Kidney tubule cell (primary cell): ENCODE results near the gene SYN1.

Source experiments
- DNase-seq: peaks from one replicate; pipeline ENCODE4 v3.0.0-alpha.2; 2018; ENCODE audit warnings: low spot score

SYN1 gene

DNA sequence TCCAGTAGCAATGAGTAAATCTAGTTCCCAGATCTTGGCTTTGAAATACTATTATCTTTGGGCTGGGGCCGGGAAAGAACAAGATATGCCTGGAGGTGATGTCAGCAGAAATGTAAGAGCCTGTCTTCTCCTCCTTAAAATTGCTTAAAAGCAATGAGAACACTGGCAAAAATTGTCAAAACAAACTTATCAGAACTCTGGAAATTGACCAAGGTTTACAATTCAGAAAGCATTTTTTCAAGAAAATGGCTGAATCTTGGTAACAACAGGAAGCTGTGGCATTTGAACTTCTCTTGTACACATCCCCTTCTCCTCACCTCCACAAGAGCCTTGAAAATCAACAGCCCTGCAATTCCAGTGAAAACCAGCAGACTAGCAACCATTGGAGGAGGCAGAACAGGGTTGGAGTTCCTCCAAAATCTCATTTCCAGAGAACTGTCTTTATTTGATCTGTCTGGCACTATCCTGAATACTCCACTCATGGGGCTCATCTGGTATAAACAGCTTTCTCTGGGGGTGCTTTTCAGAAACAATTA lies 23.9 kb downstream of the SYN1 start:
- no peak for DNase-seq

DNA sequence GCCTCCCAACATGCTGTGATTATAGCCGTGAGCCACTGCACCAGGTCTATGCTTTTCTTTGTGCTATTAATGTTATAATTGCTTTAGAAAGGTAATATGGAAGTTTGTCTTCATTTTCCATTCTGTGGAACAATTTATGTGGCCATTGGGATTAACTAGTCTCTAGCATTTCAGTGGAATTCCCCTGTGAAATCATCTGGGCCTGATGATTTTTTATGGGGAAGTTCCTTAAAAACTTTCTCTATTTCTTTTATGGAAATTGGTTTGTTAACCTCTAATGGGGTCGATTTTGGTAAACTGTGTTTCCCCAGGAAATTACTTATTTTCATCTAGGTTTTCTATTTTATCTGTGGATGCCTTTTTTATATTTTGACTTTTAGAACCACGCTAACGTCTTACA lies 26.1 kb downstream of the SYN1 start:
- DNase-seq: no peak

DNA sequence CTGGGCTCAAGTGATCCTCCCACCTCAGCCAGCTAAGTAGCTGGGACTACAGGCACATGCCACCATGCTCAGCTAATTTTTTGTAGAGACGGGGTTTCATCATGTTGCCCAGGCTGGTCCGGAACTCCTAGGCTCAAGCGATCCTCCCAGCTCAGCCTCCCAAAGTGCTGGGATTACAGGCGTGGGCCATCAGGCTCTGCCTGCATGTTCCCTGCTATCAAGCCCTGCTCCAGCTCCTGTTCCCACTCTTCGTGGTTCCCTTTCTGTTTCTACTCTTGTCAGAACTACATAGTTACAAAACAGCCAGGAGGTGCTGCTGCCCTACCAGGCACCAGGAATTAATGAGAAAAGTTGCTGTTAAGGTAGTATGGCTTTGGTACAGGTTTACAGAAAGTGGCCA lies 28.7 kb downstream of the SYN1 start:
- DNase-seq: no peak

DNA sequence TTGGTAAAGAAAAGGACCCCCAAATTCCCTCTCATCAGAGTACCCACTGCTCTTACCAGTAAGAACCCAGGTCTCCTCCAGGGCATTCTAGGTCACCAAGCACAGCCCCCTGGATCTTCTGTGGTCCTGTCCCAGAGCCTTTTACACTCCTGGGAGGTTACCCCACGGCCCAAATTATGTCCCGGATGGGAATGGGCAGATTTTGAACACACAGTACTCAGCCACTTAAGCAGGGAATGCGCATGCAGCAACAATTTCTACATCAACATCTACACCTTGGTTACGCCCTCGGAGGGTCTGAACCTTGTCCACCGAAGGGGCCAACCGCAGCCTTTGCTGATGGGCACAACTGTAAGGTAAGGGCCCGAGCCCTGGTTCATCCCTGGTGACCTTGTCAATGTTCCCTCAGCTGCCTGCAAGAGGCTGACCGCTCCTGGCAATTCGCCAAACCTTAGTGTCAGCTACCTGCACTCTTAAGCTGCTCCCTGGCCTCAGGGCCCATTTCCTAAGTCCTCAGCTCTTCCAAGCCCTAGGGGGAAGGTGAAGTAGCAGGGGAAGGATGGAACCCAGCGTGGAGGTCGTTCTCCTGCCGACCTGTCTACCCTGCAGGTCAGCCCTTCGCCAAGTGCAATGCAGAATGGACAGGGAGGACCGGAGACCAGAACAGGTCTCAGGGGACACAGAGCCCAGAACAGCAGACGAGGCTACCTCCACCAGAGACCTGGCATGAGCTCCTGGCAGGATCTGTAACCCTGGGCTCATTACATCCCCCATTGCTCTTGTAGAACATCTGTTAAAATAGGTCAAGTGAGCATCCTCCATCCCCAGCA lies 31.5 kb downstream of the SYN1 start:
- no peak for DNase-seq

DNA sequence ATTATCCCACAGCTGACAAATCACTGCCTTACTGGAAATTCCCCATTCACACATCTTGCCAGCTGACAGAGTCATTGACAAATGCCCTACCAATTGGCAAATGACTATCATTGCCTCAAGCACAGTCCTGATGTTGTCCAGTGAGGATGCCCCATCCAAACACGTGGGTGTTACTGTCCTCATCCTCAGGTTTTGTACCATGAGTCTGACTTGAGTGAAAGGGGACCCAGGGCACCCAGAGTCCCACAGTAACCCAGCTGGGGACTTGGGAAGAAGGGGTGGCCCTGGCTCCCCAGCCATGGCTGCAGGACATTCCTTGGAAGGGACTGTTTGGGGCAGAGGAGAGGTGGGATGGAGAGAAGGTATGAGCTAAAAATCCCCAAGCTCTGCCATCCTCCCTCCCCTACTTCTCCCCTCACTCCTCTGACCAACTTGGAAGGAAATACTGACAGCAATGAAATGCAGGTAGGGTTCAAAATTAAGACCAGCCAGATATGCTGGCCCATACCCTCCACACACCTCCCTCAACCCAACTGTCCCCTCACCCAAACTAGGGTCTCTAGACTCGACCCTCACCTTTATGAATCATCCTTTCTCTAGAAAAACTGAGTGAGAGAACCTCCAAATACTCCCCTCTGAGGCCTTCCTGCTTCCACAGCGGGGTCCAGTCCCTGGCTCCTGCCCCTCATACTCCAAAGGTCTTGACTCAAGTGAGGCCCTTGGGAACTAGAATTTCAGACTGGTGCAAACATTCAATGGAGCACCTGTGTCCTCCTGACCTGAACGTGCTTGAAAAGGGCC lies 32.4 kb downstream of the SYN1 start:
- DNase-seq: peak; percentile 59

DNA sequence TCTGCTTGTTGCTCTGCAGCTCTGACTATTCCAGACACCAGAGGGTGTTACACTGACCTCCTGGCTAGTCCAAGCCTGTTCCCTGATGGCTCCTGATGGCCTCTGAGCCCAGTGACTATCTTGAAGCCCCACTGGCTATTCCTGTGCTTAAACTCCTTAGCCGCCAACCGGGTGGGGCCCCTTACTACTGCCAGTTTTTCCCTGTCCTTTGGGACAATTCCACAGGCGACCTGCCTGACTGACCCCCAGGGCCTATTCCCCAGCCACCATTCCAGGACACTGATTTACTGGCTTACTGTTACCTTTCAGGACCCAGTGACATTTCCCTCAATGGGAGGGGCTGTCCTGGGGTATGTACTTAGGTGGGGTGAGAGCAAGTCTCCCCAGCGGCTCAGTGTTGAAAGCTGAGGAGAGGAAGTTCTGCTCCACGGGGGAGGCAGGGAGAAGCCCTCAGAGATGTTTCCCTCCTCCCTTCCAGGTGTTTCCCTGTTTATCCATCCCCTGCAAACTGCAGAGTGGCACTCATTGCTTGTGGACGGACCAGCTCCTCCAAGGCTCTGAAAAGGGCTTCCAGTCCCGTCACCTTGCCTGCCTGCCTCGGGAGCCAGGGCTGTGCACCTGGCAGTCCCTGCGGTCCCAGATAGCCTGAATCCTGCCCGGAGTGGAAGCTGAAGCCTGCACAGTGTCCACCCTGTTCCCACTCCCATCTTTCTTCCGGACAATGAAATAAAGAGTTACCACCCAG lies 33.4 kb downstream of the SYN1 start:
- DNase-seq: no peak

DNA sequence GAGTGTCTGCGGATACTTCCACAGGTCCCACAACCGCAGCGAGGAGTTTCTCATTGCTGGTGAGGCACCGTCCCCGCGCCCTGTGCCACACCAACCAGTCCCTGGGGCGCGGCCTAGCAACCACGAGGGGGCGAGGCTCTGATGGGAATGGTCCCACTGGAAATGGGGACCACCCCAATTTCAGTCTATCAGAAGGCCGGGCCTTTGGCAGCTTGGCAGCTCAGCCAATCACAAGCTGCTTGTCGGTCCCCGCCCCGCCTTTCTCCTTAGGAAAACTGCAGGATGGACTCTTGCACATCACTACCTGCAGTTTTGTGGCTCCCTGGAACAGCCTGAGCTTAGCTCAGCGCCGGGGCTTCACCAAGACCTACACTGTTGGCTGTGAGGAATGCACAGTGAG lies 34.4 kb downstream of the SYN1 start:
- DNase-seq: no peak

DNA sequence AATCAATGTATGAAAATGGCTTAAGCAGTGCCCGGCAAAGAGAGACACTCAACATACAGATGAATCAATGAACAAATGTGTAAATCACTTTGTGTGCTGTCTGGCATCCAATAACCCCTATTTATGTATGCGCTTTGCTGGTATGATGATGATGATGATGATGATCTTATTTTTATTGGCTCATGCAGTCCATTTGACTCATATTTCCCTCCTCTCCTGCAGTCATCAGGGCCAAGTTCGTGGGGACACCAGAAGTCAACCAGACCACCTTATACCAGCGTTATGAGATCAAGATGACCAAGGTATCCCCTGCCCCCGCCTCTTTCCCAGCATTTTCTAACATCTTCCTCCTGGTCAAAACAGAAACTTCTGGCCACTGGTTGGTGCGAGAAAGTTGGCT lies 34.9 kb downstream of the SYN1 start:
- no peak for DNase-seq

DNA sequence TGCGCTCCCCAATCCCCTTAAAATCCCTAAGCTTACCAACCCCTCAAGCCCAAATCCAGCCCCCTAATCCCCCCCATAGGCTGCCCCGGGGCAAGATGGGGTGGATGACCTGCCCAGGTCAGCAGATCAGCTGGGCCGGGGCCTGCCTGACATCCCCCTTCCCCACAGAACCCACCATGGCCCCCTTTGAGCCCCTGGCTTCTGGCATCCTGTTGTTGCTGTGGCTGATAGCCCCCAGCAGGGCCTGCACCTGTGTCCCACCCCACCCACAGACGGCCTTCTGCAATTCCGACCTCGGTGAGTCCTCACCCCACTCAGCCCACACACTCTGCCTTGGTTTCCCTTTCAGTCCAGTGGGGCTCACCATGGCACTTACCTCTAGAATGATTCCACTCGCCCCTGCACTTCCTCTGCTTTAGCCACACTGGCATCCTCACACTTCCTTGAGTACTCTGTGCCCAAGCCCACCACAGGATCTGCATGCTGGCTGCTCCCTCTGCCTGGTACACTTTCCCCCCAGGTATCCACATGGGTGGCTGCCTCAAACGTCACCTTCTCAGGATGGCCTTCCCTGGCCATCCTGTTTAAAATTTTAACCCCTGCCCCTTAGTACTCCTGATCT lies 36.3 kb downstream of the SYN1 start:
- no peak for DNase-seq

DNA sequence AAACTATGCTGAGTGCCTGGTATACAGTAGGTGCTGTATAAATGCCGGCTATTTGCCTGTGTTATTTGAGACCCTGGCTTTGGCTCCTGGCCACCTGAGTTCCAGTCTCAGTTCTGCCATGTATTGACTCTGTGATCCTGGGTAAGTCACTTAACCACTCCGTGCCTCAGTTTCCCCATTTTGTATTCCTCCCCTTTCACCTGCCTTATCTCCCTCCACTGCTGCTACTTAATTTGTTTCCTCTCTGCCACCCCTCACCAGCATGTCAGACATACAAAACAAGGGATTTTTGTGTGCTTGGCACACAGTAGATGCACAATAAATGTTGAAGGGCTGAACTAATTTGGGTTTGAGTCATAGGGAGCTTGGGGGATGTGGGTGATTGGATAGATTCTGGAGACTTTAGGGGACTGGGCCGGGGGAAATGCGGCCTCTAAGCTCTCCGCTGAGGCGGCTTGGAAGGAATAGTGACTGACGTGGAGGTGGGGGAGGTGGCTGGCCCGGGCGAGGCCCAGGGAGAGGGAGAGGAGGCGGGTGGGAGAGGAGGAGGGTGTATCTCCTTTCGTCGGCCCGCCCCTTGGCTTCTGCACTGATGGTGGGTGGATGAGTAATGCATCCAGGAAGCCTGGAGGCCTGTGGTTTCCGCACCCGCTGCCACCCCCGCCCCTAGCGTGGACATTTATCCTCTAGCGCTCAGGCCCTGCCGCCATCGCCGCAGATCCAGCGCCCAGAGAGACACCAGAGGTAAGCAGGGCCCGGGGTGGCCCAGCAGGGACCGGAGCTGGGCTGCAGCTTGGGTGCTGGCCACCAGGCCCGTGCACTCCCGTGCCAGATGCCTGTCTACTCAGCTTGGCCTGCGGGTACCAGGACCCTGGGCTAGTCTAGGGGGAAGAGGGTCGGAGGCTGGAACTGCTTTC lies 37.7 kb downstream of the SYN1 start, which contains the start of gene TIMP1:
TIMP1 (plus strand) TSS at position 706 of the 917 bp plus-strand sequence. CDS start 980 bp downstream, outside the sequence.
- DNase-seq: peak; percentile 89

DNA sequence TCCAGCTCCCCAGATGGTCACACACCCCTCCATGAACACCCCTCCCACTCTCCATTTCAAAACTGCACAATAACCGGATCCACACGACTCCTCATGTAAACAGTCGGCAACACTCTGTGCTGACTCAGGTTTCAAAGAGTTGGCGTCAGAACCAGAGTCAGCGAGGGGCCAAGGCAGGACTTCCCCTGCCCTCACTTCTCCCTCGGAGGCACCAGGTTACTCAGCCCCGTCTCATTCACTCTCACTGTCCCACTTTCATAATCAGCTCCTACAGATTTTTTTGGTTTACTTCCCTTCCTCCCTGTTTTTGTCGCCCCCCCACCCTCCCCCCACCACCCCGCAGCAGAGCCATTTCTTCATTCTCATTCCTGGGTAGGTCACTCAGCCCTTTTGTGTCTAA lies 40.1 kb downstream of the SYN1 start:
- DNase-seq: no peak

DNA sequence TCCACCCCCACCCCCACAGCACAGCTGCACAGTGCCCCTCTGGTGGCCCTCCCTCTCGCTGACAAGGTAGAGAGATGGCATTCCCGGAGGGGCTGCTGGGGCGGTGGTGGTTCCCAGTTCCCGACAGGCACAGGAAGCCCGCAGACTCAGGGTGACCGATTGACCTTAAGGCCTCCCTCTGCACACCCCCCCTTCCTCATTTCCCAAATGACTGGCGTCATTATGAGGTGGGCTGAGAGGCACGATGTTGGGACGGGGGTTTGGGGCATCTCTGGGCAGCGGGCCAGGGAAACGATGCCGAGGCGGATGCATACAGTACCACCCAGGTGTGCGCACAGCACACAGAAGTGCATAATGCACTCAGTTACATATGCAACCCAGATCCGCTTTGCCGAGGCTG lies 41.0 kb downstream of the SYN1 start:
- no peak for DNase-seq

DNA sequence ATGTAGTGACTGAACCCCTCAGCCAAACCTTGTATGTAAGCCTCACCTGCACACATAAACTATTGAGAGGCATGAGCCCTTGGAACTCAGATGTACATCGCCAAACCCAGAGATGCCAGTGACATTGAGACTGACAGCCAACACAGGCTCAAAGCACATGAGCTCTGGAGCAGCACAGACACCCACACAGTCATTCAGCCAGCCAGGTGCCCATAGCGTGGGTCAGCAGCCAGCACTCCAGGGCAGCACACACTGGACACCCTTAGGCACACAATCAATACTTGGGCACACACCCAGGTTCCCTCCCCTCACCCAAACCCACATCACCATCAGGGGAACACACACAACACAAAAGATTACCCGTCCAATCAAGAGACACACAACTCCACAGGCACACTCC lies 41.8 kb downstream of the SYN1 start:
- DNase-seq: no peak

DNA sequence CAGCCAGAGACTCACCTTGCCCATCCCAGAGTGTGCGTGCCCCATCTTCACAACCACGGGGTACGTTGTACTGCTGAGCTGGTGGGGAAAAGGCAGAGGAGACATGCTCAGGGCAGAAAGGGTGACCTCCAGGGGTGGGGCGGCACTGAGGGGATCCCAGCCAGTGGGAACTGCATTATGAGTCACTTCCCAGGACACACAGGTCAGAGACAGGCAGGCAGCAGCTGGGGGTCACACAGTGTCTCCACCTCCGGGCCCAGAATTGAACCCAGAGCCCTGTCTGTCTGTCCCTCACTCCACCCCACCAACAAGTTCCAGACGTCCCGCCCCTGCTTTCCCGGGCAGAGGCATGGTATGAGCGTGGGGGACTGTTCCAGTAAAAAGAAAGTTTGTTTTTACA lies 42.2 kb downstream of the SYN1 start:
- no peak for DNase-seq

DNA sequence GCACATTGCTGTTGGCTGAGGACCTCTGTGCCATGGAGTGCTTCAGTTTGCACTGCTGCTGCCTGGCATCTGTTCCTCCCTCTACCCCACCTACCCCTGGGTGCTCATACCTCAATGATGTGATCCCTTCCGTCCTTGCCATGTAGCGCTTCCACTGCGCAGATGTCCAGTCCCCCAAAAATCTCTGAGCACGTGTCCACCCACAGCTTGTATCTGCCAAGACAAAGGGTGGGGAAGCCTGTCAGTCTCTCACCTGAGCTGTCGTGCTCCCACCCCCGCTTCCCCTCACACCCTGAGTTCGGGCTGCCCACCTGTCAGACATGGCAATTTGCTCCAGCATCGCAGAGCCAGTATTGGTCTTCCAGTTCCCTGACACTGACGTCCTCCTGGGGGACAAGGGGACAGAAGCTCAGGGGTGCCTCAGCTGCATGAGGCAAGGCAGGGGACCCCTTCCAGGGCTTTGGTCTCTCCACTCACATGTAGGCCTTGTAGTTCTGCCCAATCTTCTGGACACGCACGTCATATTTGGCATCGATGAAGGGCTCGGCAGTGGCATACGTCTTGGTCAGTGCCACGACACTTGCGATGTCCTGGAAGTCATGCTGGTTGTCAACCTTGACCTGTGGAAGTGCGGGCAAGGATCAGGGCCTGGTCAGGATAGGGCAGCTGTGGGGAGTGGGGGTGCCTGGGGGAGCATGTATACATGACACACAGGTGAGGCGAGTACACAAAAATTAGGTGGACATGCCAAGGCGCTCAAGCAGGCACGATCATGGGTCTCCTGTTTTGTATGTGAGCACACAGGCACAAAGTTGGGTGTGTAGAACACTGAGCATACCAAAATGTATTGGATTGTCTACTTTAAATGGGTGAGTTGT lies 43.4 kb downstream of the SYN1 start:
- DNase-seq: no peak

DNA sequence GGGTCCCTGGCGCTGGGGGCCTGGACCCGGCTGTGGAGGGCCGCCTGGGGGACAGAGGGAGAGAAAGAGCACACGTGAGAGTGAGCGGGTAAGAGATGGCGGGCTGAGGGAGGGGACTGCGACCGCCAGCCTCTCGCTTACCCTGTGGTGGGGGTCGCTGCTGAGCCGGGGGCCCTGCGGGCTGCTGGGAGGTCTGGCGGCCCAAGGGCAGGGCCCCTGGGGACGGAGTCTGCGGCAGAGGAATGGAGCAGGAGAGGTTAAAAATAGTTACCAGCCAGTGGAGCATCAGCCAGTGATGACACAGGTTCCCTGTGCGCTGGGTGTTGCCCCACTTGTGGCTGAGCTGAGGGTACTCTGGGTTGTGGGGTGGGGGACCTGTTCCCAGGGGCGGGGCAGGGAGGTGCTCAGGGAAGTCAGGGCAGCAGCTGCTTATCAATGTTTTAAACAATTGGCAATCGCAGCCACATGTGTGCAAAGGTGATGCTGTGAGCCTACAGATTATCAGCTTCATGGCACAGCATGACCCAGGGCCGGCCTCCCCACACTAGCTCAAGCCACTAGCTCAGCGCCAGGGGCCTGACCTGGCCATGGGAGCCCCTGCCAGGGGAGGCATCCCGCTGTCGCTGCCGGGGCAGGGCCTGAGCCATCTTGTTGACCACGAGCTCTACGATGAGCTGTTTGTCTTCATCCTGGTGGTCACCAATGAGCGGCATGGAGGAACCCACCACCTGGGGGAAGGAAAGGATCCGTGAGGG lies 44.9 kb downstream of the SYN1 start:
- no peak for DNase-seq

DNA sequence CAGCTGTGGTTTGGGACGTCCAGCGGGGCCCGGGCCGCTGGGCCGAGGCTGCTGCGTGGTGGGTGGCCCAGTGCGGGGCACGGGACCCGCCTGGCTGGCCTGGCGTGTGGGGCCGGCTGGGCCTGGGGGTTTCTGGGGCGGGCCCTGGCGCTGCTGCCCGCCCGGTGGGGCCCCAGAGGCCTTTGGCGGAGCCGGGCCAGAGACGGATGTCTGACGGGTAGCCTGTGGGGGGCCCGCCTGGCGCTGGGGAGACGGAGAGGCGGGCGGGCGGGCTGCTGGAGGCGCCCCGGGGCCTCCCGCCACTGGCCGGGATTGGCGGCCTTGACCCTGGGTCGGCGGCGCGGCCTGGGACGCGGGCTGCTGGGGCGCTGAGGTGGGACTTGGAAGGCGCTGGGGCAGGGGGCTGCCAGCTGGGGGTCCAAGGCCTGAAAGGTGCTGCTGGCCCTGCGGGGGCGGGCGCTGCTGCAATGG lies 45.5 kb downstream of the SYN1 start:
- no peak for DNase-seq

DNA sequence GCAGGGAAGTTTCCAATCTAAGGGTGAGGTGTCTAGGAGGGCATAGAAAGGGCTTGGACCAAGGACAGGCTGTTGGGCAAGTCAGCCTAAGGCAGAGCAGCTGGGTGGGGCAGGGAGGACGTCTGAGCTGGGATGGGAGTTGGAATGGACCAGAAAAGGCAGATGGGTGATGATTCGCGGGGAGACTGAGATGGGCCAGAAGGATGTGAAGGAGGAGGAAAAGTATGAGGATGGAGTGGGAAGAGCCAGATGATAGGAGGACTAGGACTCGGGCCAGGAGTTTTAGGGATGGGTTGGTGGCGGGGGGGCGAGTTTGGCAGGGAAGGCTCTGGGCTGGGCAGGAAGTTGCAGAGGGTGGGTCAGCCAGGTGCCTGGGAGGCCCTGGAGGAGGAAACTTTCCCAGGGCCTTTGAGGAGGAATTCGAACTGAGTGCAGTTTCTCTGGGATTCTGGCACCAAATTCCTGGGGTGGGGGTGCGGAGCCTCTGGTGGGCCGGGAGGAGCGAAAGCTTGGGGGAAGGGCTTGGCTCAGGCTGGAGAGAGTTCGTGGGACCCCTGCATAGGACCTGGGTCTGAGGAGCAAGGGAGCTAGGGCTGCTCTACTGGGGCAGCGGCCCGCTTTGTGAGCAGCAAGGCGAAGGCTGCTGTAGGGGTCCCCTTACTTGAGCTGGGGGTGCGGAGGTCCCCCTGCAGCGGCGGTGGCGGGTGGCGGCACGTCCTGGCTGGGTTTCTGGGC lies 46.1 kb downstream of the SYN1 start:
- DNase-seq: peak; percentile 32
